GM18505 (cell line): Measurements from ENCODE around the gene GCC1.
"Not testable (repeated sequence)": the region's sequence is repeated elsewhere in the genome, so short reads cannot be mapped to it uniquely, and the experiment has no call there.

Experiments used
- ATAC-seq: cut with Tn5 transposase; IDR thresholded peaks from one replicate; pipeline ENCODE4 v1.9.1; 2021; ENCODE audit not compliant: unreplicated experiment
- POLR2A ChIP-seq: IDR thresholded peaks from 4 replicates; pipeline ENCODE4 v1.6.1; 2011; ENCODE audit warnings: borderline replicate concordance; ENCODE audit not compliant: insufficient read depth, insufficient read length; ENCODE audit errors: extremely low read depth

The GCC1 gene

GRCh38 chr7:127582361-127582760, 3.0 kb downstream of the GCC1 start:
- ATAC-seq, result no peak
- TF ChIP-seq POLR2A, result no peak

- no peak for ATAC-seq
- TF ChIP-seq POLR2A, result no peak
Observed at GRCh38 chr7:127581716-127582115, 3.7 kb downstream of the GCC1 start.

GRCh38 chr7:127580612-127581011, 4.8 kb downstream of the GCC1 start:
- ATAC-seq, result no peak
- TF ChIP-seq POLR2A, result no peak

DNA sequence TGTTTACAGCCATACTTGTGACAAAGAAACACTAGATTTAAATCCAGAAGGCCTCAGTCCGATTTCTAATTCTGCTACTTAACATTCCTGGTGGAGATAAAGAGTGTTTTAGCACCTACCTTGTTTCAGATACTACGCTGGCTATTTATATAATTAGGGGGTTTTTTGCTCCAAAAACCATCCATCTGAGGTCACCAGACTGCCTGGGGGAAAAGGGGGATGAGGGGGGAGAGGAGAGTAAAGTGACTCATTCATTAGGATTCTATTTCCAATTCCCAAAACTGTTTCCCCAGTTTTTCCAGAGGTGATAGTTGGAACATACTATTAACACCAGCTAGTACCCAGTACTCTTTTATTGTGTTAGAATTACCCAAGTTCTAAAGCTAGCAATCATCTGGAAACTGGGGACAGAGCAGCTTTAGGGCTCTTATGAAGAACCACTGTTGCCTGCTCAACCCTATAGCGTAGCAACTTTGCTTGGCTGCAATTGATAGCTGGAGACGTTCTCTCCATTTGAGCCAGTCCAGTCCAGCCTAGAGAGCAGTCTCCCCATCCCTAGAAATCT, 6.6 kb downstream of the GCC1 start:
- TF ChIP-seq POLR2A, result no peak
- ATAC-seq, result no peak

DNA sequence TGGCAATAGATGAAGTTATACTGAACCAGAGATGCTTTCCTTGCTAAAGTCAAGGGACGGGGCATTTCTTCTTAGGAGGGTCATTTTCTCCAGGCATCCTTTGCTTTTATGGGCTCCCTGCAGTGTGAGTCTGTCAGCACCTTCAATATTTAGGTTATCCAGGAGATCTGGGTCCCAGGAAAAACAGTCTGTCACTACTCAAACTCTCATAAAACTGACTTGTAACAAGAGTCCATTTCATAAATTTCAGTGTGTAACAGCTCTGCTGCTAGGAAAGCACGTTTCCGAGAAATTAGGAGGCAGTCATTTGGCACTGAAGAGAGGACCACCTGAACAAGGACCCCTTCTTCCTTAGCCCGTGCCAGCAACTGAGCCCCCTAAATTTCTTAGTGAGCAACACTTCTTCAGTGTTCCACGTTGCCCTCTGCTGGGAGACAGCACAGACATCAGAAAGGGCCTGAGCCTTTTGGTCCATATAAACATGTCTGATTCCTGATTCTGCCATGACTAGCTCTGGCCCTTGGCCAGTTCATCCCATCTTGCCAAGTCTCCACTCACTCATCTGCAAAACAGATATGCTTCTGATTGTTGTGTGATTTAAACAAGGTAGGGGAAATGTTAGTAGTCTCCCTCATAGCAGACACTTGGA, 7.2 kb downstream of the GCC1 start:
- ATAC-seq, result no peak
- TF ChIP-seq POLR2A, result no peak

GRCh38 chr7:127571741-127572505, 13.5 kb downstream of the GCC1 start:
- TF ChIP-seq POLR2A, result no peak
- ATAC-seq, result no peak

- not testable (repeated sequence) for ATAC-seq
Observed at GRCh38 chr7:127568034-127568433, 17.4 kb downstream of the GCC1 start.

- TF ChIP-seq POLR2A, result no peak
- ATAC-seq, result no peak
Observed at GRCh38 chr7:127566242-127566641, 19.2 kb downstream of the GCC1 start.

DNA sequence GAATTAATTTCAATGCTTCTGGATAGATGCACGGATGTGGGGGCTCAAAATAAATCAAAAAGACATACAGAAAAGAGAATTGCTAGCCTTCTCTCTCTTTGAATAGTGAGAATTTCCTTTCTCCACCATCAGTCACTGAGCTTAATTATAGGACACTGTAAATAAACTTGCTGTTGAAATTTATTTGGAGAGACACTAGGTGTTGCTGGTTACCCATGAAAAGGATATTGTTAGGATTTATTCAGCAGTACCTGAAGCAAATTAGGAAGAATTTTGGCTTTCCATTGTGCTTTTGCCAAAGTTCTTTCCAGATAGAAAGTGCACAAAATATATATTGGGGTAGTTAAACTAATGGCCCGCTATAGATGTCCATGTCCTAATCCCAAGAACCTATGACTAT, 27.6 kb downstream of the GCC1 start:
- no peak for TF ChIP-seq POLR2A
- no peak for ATAC-seq

- no peak for TF ChIP-seq POLR2A
- no peak for ATAC-seq
Observed at GRCh38 chr7:127556404-127556803, 29.0 kb downstream of the GCC1 start.

- TF ChIP-seq POLR2A, result no peak
- ATAC-seq, result no peak
Observed at GRCh38 chr7:127551941-127552340, 33.5 kb downstream of the GCC1 start.

DNA sequence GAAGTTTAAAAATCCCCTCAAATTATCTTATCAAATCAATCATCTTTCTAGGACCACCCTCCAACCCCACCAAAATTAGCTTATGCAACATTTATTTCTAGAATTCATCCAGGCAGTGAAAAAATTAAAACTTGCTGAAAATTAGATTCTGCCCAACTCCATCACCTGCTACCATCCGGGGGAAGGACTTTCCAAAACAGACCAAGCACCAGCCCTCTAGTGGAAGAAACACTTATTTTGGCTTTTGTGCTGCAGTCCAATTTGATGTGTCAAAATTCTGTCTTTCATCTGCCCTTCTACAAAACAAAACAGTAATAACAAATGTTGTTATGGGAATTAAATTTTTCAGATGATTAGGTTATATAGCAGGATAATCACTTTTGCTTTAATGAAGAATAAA, 35.1 kb downstream of the GCC1 start:
- no peak for ATAC-seq
- no peak for TF ChIP-seq POLR2A

- no peak for TF ChIP-seq POLR2A
- no peak for ATAC-seq
Observed at GRCh38 chr7:127546313-127546712, 39.1 kb downstream of the GCC1 start.

DNA sequence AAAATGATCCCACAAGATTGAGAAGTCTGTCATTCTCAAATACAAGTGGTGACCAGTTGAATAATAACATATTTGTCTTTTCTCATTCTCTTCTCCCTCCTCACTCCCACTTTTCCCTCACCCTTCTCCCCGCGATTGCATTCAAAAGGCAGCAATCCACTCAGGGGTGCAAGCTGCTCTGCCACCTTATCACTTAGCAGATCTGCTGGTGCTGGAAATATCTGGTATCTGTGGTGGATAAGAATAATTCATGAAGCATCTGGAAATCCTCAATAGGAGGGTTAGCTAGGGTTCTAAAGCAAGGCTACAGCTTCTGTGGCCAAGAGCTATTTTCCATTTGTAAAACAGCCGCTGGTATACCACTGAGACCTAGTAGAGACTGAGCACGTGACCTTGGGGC, 43.8 kb downstream of the GCC1 start:
- ATAC-seq, result no peak
- no peak for TF ChIP-seq POLR2A

- ATAC-seq, result not testable (repeated sequence)
Observed at GRCh38 chr7:127540461-127540860, 44.9 kb downstream of the GCC1 start.

DNA sequence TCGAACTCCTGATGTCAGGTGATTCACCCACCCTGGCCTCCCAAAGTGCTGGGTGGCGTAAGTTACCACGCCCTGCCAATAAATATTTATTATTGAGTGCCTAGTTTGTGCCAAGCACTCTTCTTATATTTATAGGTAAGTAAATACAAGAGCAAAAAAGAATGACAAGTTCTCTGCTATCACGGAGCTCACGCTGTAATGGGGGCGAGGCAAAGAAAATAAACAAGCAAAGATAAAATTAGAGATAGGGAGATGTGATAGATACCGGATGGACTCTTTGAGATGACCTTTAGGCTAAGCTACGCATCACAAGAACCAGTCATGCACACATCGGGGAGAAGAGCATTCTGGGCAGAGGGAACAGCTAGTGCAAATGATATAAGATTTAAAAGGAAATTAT, 46.3 kb downstream of the GCC1 start:
- no peak for ATAC-seq
- no peak for TF ChIP-seq POLR2A
